Activated CD4-positive, alpha-beta T cell treated with anti-CD3 and anti-CD28 coated beads, Interleukin-2, amount 10 ng/mL, durations not matched to agents 7 days and 5 days (primary cell): ENCODE results near the gene KRT76. TPM values are rescaled to one million over a fixed set of nuclear protein-coding genes. Genes with fewer than 3 reads are reported as not detected.

ENCODE experiments used
- CTCF ChIA-PET: fragments of 350-600 bp; sonication (Branson Sonifier 250); formaldehyde crosslinking; loops from one replicate; lab custom pipeline; 2021; ENCODE audit warnings: antibody characterized with exemption; lab: Charles Lee
- POLR2A ChIA-PET: fragments of 350-600 bp; sonication (Branson Sonifier 250); formaldehyde crosslinking; loops from one replicate; lab custom pipeline; 2021; ENCODE audit warnings: antibody characterized with exemption; lab: Charles Lee
- DNase-seq: peaks from one replicate; pipeline ENCODE4 v3.0.0-alpha.2; 2020
- H3K27ac Mint-ChIP-seq: one replicate; pipeline ENCODE4 v1.8.0; 2021; ENCODE audit warnings: mild to moderate bottlenecking, moderate library complexity, mixed read lengths
- H3K27me3 Mint-ChIP-seq: one replicate; pipeline ENCODE4 v1.8.0; 2021; ENCODE audit warnings: mixed read lengths
- H3K36me3 Mint-ChIP-seq: one replicate; pipeline ENCODE4 v1.8.0; 2021; ENCODE audit warnings: low read depth, mixed read lengths
- H3K4me1 Mint-ChIP-seq: one replicate; pipeline ENCODE4 v1.8.0; 2021; ENCODE audit warnings: mixed read lengths
- H3K4me3 Mint-ChIP-seq: one replicate; pipeline ENCODE4 v1.8.0; 2021; ENCODE audit warnings: mild to moderate bottlenecking, moderate library complexity, mixed read lengths
- H3K9me3 Mint-ChIP-seq: one replicate; pipeline ENCODE4 v1.8.0; 2021; ENCODE audit warnings: mixed read lengths
- total RNA-seq, 2 experiments: library from RNA; stranded (reverse); gene quantifications; one replicate each; pipeline ENCODE4 v1.2.3, GENCODE V29; 2021

KRT76 gene
- total RNA-seq, 2 experiments from 2014 or later: not detected

GRCh38 chr12:52739963-52740362 is 37.2 kb downstream of the KRT76 start:
- H3K9me3 Mint-ChIP-seq: no peaks in the 10 kb centered on the region
- no peak for DNase-seq
- no peak overlapping the region for H3K27ac Mint-ChIP-seq
- peaks cover 4% of the 10 kb centered on the region for H3K27me3 Mint-ChIP-seq
- ChIA-PET POLR2A (no interaction called here), CTCF (no interaction called here)
- no peaks in the 10 kb centered on the region for H3K36me3 Mint-ChIP-seq
- H3K4me3 Mint-ChIP-seq: no peak overlapping the region
- no peaks in the 10 kb centered on the region for H3K4me1 Mint-ChIP-seq

GRCh38 chr12:52735816-52736632 is 41.1 kb downstream of the KRT76 start:
- no peaks in the 10 kb centered on the region for H3K36me3 Mint-ChIP-seq
- no peak overlapping the region for H3K4me3 Mint-ChIP-seq
- H3K27me3 Mint-ChIP-seq: no peaks in the 10 kb centered on the region
- H3K9me3 Mint-ChIP-seq: no peaks in the 10 kb centered on the region
- H3K27ac Mint-ChIP-seq: no peak overlapping the region
- DNase-seq: no peak
- ChIA-PET CTCF (no interaction called here), POLR2A (no interaction called here)
- no peaks in the 10 kb centered on the region for H3K4me1 Mint-ChIP-seq

- ChIA-PET POLR2A (no interaction called here), CTCF (no interaction called here)
- H3K9me3 Mint-ChIP-seq: no peaks in the 10 kb centered on the region
- no peak overlapping the region for H3K4me3 Mint-ChIP-seq
- no peaks in the 10 kb centered on the region for H3K36me3 Mint-ChIP-seq
- H3K27me3 Mint-ChIP-seq: no peaks in the 10 kb centered on the region
- DNase-seq: no peak
- H3K27ac Mint-ChIP-seq: no peak overlapping the region
- H3K4me1 Mint-ChIP-seq: no peaks in the 10 kb centered on the region
Observed at GRCh38 chr12:52735106-52735505, 42.0 kb downstream of the KRT76 start.

GRCh38 chr12:52730793-52731192 is 46.4 kb downstream of the KRT76 start:
- CTCF ChIA-PET: no interaction called here
- Mint-ChIP-seq H3K4me3 (no peak overlapping the region), H3K4me1 (no peaks in the 10 kb centered on the region), H3K27ac (no peak overlapping the region), H3K9me3 (no peaks in the 10 kb centered on the region), H3K36me3 (no peaks in the 10 kb centered on the region), H3K27me3 (peaks cover 13% of the 10 kb centered on the region)
- no peak for DNase-seq
- POLR2A ChIA-PET: no interaction called here

- H3K4me3 Mint-ChIP-seq: no peak overlapping the region
- DNase-seq: no peak
- H3K4me1 Mint-ChIP-seq: no peaks in the 10 kb centered on the region
- no peak overlapping the region for H3K27ac Mint-ChIP-seq
- no peaks in the 10 kb centered on the region for H3K9me3 Mint-ChIP-seq
- CTCF ChIA-PET: no interaction called here
- POLR2A ChIA-PET: no interaction called here
- H3K36me3 Mint-ChIP-seq: no peaks in the 10 kb centered on the region
- peaks cover 13% of the 10 kb centered on the region for H3K27me3 Mint-ChIP-seq
Observed at GRCh38 chr12:52730383-52730782, 46.8 kb downstream of the KRT76 start.

GRCh38 chr12:52729147-52729546 is 48.0 kb downstream of the KRT76 start:
- CTCF ChIA-PET: interaction anchor here (0.6 to 1.3 kb wide), 2 partner anchors 14 to 21 kb away, joined by 3 read pairs; no protein-coding TSS in a partner anchor
- no peaks in the 10 kb centered on the region for H3K4me1 Mint-ChIP-seq
- no peaks in the 10 kb centered on the region for H3K9me3 Mint-ChIP-seq
- no peak overlapping the region for H3K27ac Mint-ChIP-seq
- POLR2A ChIA-PET: no interaction called here
- H3K4me3 Mint-ChIP-seq: no peak overlapping the region
- DNase-seq: no peak
- peaks cover 13% of the 10 kb centered on the region for H3K27me3 Mint-ChIP-seq
- H3K36me3 Mint-ChIP-seq: no peaks in the 10 kb centered on the region

- H3K9me3 Mint-ChIP-seq: no peaks in the 10 kb centered on the region
- no peaks in the 10 kb centered on the region for H3K36me3 Mint-ChIP-seq
- CTCF ChIA-PET: interaction anchor here (0.6 to 1.3 kb wide), 2 partner anchors 13 to 21 kb away, joined by 3 read pairs; no protein-coding TSS in a partner anchor
- H3K4me1 Mint-ChIP-seq: no peaks in the 10 kb centered on the region
- no peak overlapping the region for H3K27ac Mint-ChIP-seq
- peaks cover 13% of the 10 kb centered on the region for H3K27me3 Mint-ChIP-seq
- no peak for DNase-seq
- no peak overlapping the region for H3K4me3 Mint-ChIP-seq
- POLR2A ChIA-PET: no interaction called here
Observed at GRCh38 chr12:52728374-52728773, 48.8 kb downstream of the KRT76 start.

DNA sequence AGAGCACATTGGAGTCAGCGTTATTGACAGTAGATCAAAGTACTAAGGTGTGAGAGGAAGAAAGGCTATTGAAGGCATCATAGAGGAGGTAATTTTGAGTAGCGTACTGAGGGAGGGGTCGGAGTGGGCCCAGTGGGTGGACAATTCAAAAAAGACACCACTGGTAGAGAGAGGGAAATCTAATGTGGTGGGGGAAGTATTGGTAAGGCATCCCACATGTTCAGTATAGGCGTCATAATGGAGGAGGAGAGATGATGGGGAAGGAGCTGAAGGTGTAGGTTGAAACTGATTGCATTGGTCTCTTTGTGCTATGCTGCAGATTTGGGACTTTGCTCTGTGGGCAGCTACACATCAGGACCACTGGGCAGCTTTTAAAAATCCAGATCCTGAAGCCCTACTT is 50.1 kb downstream of the KRT76 start:
- ChIA-PET CTCF (no interaction called here), POLR2A (no interaction called here)
- Mint-ChIP-seq H3K27ac (no peak overlapping the region), H3K27me3 (peaks cover 13% of the 10 kb centered on the region), H3K9me3 (no peaks in the 10 kb centered on the region), H3K4me1 (no peaks in the 10 kb centered on the region), H3K4me3 (no peak overlapping the region), H3K36me3 (no peaks in the 10 kb centered on the region)
- DNase-seq: no peak

- Mint-ChIP-seq H3K4me1 (no peaks in the 10 kb centered on the region), H3K36me3 (no peaks in the 10 kb centered on the region), H3K27ac (no peak overlapping the region), H3K4me3 (no peak overlapping the region), H3K27me3 (peaks cover 13% of the 10 kb centered on the region), H3K9me3 (no peaks in the 10 kb centered on the region)
- CTCF ChIA-PET: no interaction called here
- DNase-seq: no peak
- POLR2A ChIA-PET: no interaction called here
Observed at GRCh38 chr12:52726451-52726850, 50.7 kb downstream of the KRT76 start.

DNA sequence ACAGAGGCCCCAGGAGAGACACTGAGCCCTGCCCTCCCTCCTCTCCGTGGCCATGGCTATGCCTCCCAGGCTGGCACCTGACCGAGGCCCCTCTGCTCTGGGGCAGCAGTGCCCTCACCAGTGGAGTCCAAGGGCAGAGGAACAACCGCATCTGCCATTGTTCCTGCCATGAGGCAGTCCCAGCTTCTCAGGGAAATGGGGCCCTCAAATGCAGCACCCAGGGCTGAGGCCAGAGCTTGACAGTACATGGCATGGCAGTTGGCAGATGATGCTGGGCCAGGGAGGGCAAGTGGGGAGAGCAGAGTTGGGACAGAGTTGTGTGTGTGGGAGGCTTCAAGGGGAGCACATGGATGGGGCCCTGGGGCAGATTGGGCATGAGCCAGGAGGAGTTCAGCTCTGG is 52.8 kb downstream of the KRT76 start:
- no peaks in the 10 kb centered on the region for H3K4me1 Mint-ChIP-seq
- CTCF ChIA-PET: interaction anchor here (1.4 kb wide), 2 partner anchors 8 to 15 kb away, joined by 3 read pairs; no protein-coding TSS in a partner anchor
- H3K4me3 Mint-ChIP-seq: no peak overlapping the region
- POLR2A ChIA-PET: no interaction called here
- no peak for DNase-seq
- H3K36me3 Mint-ChIP-seq: no peaks in the 10 kb centered on the region
- H3K27ac Mint-ChIP-seq: no peak overlapping the region
- H3K27me3 Mint-ChIP-seq: peaks cover 13% of the 10 kb centered on the region
- no peaks in the 10 kb centered on the region for H3K9me3 Mint-ChIP-seq

GRCh38 chr12:52722680-52723079 is 54.5 kb downstream of the KRT76 start:
- Mint-ChIP-seq H3K27me3 (peaks cover 8% of the 10 kb centered on the region), H3K4me1 (no peaks in the 10 kb centered on the region), H3K9me3 (no peaks in the 10 kb centered on the region), H3K4me3 (no peak overlapping the region), H3K36me3 (no peaks in the 10 kb centered on the region), H3K27ac (no peak overlapping the region)
- no peak for DNase-seq
- POLR2A ChIA-PET: no interaction called here
- CTCF ChIA-PET: no interaction called here

GRCh38 chr12:52721838-52722470 is 55.2 kb downstream of the KRT76 start:
- peaks cover 8% of the 10 kb centered on the region for H3K27me3 Mint-ChIP-seq
- no peaks in the 10 kb centered on the region for H3K36me3 Mint-ChIP-seq
- DNase-seq: no peak
- H3K27ac Mint-ChIP-seq: no peak overlapping the region
- no peaks in the 10 kb centered on the region for H3K4me1 Mint-ChIP-seq
- H3K9me3 Mint-ChIP-seq: no peaks in the 10 kb centered on the region
- CTCF ChIA-PET: no interaction called here
- H3K4me3 Mint-ChIP-seq: no peak overlapping the region
- POLR2A ChIA-PET: no interaction called here

- ChIA-PET CTCF (interaction anchor here (0.6 to 1.0 kb wide), 2 partner anchors 148 to 154 kb away, joined by 3 read pairs; no protein-coding TSS in a partner anchor), POLR2A (no interaction called here)
- H3K4me3 Mint-ChIP-seq: no peak overlapping the region
- H3K27me3 Mint-ChIP-seq: peaks cover 15% of the 10 kb centered on the region
- DNase-seq: no peak
- H3K36me3 Mint-ChIP-seq: no peaks in the 10 kb centered on the region
- H3K27ac Mint-ChIP-seq: no peak overlapping the region
- H3K9me3 Mint-ChIP-seq: no peaks in the 10 kb centered on the region
- H3K4me1 Mint-ChIP-seq: no peaks in the 10 kb centered on the region
Observed at GRCh38 chr12:52720365-52720886, 56.7 kb downstream of the KRT76 start.
